ENCODE measurements around the gene AHCYL1. TPM values are rescaled to one million over a fixed set of nuclear protein-coding genes. Genes with fewer than 3 reads are reported as not detected.

Gene AHCYL1
- 64.3 and 74.2 TPM in 2 replicates for total RNA-seq
- polyA plus RNA-seq, result 41.6 and 49.2 TPM in 2 replicates
- polyA plus RNA-seq (2011; cell fraction: cytosol; rRNA removed), result 47.9 and 49.6 TPM in 2 replicates
- 70.1 and 77.1 TPM in 2 replicates for polyA plus RNA-seq (2011; cell fraction: nucleus; rRNA removed)
- polyA plus RNA-seq (2012), result 64.2 and 71.4 TPM in 2 replicates
- polyA minus RNA-seq, result 71.5 and 72.6 TPM in 2 replicates
- 51.2 TPM for polyA minus RNA-seq (2011; cell fraction: cytosol; rRNA and poly(A)+ RNA removed)
- 26.4 and 37.0 TPM in 2 replicates for polyA minus RNA-seq (2011; cell fraction: nucleus; rRNA and poly(A)+ RNA removed)
- Bru-seq, nascent RNA, result percentile 88 among the genes with signal in this experiment
- percentile 83 among the genes with signal in this experiment for BruChase-seq, experiment 1, labeled RNA remaining after a 6-hour chase
- BruChase-seq, experiment 2, labeled RNA remaining after a 2-hour chase, result percentile 86 among the genes with signal in this experiment
- long read RNA-seq, full-length matches to known transcripts, result 85 of 123 reads
- long read RNA-seq, partial matches to known transcripts, result 6 of 123 reads
- long read RNA-seq, other reads (novel, unspliced or antisense), result 32 of 123 reads

- Histone ChIP-seq H3K27ac (ENCODE audit: insufficient read depth, low read depth, low read length) (peak within 1 kb of the TSS; percentile 95), H3K4me1 (ENCODE audit: control insufficient read depth, extremely low read depth, insufficient read depth, low read length) (peaks cover 31% of the 10 kb centered on the region), H3K9me1 (replicated peaks; ENCODE audit: control insufficient read depth, extremely low read depth, insufficient read depth, low read length) (no peaks in the 10 kb centered on the region), H3K36me3 (ENCODE audit: control insufficient read depth in 2 of 2, extremely low read depth in 1 of 2, insufficient read depth in 2 of 2, low read length in 2 of 2) (no peaks in the 10 kb centered on the region), H2AFZ (ENCODE audit: low read depth, low read length) (peak within 1 kb of the TSS; percentile 24), H3K4me3 (replicated peaks in 1 of 3; ENCODE audit: insufficient read depth in 1 of 3, low read depth in 1 of 3, low read length in 3 of 3) (peak within 1 kb of the TSS; percentile 87 to 94 (median 91)), H3K4me2 (ENCODE audit: insufficient read depth, low read length) (peak within 1 kb of the TSS; percentile 98), H4K20me1 (replicated peaks; ENCODE audit: control insufficient read depth, extremely low read depth, insufficient read depth, low read length) (no peaks in the 10 kb centered on the region), H3K27me3 (ENCODE audit: control insufficient read depth in 2 of 2, insufficient read depth in 2 of 2, low read length in 2 of 2) (no peaks in the 10 kb centered on the region), H3K9ac (replicated peaks; ENCODE audit: extremely low read depth, insufficient read depth, low read length) (peak within 1 kb of the TSS; percentile 97), H3K9me3 (replicated peaks; ENCODE audit: control insufficient read depth, insufficient read depth, low read length) (no peaks in the 10 kb centered on the region), H3K79me2 (ENCODE audit: control insufficient read depth, insufficient read depth, low read length) (peaks cover 41% of the 10 kb centered on the region)
- POLR2A ChIA-PET, result interaction anchor here (0.6 to 2.8 kb wide), 9 partner anchors 19 to 357 kb away, joined by 3 to 16 read pairs (median 3); no protein-coding TSS in a partner anchor
- peak; percentile 99 for FAIRE-seq
- dilution Hi-C loops (cut with MboI; ENCODE audit: extremely low pct_ligation_motif_present, low sequenced_read_pairs) (no loop called here), intact Hi-C loops (cut with micrococcal nuclease) (loop anchor here (1.0 to 2.0 kb wide), 8 partner anchors 20 to 438 kb away; partner anchors contain the start of gene CSF1)
- BruUV-seq (replicated peaks), result no TSS peak
- DNase-seq (ENCODE audit: low read depth, low spot score), result peak; percentile 98
- no peak for TF ChIP-seq EZH2 (IDR thresholded peaks at IDR 0.05; ENCODE audit: borderline replicate concordance, low read depth, low read length, severe bottlenecking)
- TF ChIP-seq MYC (IDR thresholded peaks at IDR 0.05; ENCODE audit: low read depth, low read length), result no peak
- TF ChIP-seq GATA2 (IDR thresholded peaks at IDR 0.05; ENCODE audit: insufficient read depth, insufficient read length, low read depth, low read length), result no peak
- no peak for TF ChIP-seq MAX (IDR thresholded peaks at IDR 0.05; ENCODE audit: insufficient read depth, insufficient read length)
- no peak for TF ChIP-seq FOS (IDR thresholded peaks at IDR 0.05; ENCODE audit: borderline replicate concordance, insufficient read depth, low read length)
- TF ChIP-seq CTCF (IDR thresholded peaks at IDR 0.05; ENCODE audit: extremely low read depth in 1 of 2, insufficient read depth in 1 of 2, low read depth in 1 of 2, low read length in 2 of 2), result peak; percentile 97 to 98
- peak; percentile 78 for TF ChIP-seq POLR2AphosphoS5 (IDR thresholded peaks at IDR 0.05; ENCODE audit: insufficient read depth, low read depth, low read length)
- peak; percentile 57 for TF ChIP-seq JUN (IDR thresholded peaks at IDR 0.05; ENCODE audit: borderline replicate concordance, insufficient read depth, insufficient read length, low read depth)
- peak; percentile 50 for TF ChIP-seq POLR2A (IDR thresholded peaks at IDR 0.05; ENCODE audit: low read depth, low read length)
- CTCF ChIA-PET, result interaction anchor here (0.6 to 12.5 kb wide), 91 partner anchors 8 to 494 kb away, joined by 3 to 807 read pairs (median 6); partner anchors contain the start of genes CSF1, GNAI3, GSTM1 and GSTM4
These were observed at the start of gene AHCYL1 for GRCh38 chr1:109984456-109985246. TSS of gene AHCYL1 (plus strand) at chr1:109984765. CDS start at chr1:109985053, 288 bp downstream.
